ENCODE measurements around the gene ZC2HC1C. TPM values are rescaled to one million over a fixed set of nuclear protein-coding genes. Genes with fewer than 3 reads are reported as not detected.

Gene ZC2HC1C
- total and polyA plus RNA-seq, 2 of the 13 experiments (the other 11 are each of a cell fraction or from before 2014, with no cell fraction given), result 3.3 to 3.5 TPM

DNA sequence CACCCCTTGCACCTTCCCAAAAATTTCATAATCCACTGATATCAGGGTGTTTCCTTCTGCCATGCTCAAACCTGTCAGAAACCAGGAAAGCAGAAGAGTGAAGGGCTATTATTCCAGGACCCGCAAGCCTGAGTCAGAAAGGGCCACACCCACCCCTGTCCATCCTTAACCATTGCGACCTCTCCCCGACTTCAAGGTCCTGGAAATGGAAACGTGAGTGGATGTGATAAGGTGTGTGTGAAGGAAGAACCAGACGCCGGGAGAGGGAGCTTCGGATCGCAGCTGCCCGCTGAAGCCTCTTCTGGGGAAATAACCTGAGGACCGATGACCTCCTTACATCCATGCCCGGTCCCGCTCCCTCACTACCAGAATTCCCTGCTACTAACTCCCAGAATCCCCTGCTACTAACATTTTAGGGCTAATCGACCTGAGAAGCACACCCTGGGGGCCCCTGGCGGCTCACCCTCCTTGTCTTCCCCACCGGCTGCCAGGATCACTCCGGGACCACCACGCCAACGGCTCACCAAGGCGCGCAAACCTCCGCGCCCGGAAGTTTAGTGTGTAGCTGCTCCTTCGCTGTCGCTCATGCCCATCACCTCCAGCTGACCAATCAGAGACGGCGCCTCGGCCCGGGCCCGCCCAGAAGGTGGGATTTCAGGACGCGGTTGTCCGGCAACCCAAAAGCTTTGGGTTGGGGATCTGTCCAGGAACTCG, 5.8 kb upstream of the ZC2HC1C start, which contains the start of gene ACYP1 (continued):
- TF ChIP-seq ELF3 (CRISPR knock-in tag; IDR thresholded peaks at IDR 0.05) (peak; percentile 25; the same call in 1 of the 2 replicates), MAFF (IDR thresholded peaks at IDR 0.05; ENCODE audit: low read depth, low read length) (no peak), ZNF318 (CRISPR knock-in tag; IDR thresholded peaks at IDR 0.05) (no peak), MXI1 (IDR thresholded peaks at IDR 0.05; ENCODE audit: borderline replicate concordance, low read depth, low read length) (no peak), ZNF121 (CRISPR knock-in tag; IDR thresholded peaks at IDR 0.05) (no peak), ZBTB20 (CRISPR knock-in tag; IDR thresholded peaks at IDR 0.05; ENCODE audit: borderline replicate concordance, low read depth) (no peak), ELF4 (CRISPR knock-in tag; IDR thresholded peaks at IDR 0.05; ENCODE audit: borderline replicate concordance) (peak; percentile 78; the same call in 1 of the 2 replicates), ZNF530 (CRISPR knock-in tag; IDR thresholded peaks at IDR 0.05; ENCODE audit: low read depth) (no peak), SOX13 (IDR thresholded peaks at IDR 0.05) (no peak), SOX13 (CRISPR knock-in tag; conservative IDR thresholded peaks at IDR 0.05 in 1 of 2, IDR thresholded peaks at IDR 0.05 in 1 of 2) (no peak), ZNF775 (CRISPR knock-in tag; IDR thresholded peaks at IDR 0.05; ENCODE audit: borderline replicate concordance) (no peak)
- TF ChIP-seq, protein P1, sequence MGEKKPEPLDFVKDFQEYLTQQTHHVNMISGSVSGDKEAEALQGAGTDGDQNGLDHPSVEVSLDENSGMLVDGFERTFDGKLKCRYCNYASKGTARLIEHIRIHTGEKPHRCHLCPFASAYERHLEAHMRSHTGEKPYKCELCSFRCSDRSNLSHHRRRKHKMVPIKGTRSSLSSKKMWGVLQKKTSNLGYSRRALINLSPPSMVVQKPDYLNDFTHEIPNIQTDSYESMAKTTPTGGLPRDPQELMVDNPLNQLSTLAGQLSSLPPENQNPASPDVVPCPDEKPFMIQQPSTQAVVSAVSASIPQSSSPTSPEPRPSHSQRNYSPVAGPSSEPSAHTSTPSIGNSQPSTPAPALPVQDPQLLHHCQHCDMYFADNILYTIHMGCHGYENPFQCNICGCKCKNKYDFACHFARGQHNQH (CRISPR knock-in tag; IDR thresholded peaks at IDR 0.05), result no peak
- TF ChIP-seq, protein P2, sequence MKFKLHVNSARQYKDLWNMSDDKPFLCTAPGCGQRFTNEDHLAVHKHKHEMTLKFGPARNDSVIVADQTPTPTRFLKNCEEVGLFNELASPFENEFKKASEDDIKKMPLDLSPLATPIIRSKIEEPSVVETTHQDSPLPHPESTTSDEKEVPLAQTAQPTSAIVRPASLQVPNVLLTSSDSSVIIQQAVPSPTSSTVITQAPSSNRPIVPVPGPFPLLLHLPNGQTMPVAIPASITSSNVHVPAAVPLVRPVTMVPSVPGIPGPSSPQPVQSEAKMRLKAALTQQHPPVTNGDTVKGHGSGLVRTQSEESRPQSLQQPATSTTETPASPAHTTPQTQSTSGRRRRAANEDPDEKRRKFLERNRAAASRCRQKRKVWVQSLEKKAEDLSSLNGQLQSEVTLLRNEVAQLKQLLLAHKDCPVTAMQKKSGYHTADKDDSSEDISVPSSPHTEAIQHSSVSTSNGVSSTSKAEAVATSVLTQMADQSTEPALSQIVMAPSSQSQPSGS (CRISPR knock-in tag; IDR thresholded peaks at IDR 0.05), result no peak
